ENCODE results near the gene BCL11A. TPM values are rescaled to one million over a fixed set of nuclear protein-coding genes. Genes with fewer than 3 reads are reported as not detected.

BCL11A gene
- total RNA-seq, 1 donor from 2014 or later = 331 TPM

DNA sequence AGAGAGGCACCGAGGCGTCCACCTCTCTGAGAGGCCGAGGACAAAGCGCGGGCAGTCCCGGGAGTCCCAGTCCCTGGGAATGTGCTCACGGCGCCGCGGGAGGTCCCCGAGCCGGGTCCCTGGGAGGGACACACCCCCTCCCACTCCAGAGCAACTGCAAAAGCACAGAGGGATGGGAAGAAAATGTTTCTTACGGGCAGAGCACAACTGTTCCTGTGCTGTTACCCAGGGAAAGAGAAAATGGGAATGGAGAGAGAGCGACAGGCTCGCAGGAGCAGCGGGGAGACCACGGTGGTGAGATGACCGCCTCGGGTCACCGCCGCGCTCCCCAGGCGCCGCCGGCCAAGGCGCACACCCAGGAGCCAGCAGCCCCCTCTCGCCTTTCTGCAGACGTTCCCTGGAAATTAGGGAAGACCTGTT is 1.2 kb upstream of the BCL11A start:
- Mint-ChIP-seq H3K36me3 (ENCODE audit: low read depth) (peaks cover 36% of the 10 kb centered on the region), H3K27ac (peak overlapping the region; percentile 95), H3K27me3 (no peaks in the 10 kb centered on the region), H3K4me1 (peaks cover 32% of the 10 kb centered on the region), H3K9me3 (no peaks in the 10 kb centered on the region), H3K4me3 (peak overlapping the region; percentile 88)
- no peak for DNase-seq
- ATAC-seq (ENCODE audit: low read depth) = no peak
- TF ChIP-seq, protein P1, sequence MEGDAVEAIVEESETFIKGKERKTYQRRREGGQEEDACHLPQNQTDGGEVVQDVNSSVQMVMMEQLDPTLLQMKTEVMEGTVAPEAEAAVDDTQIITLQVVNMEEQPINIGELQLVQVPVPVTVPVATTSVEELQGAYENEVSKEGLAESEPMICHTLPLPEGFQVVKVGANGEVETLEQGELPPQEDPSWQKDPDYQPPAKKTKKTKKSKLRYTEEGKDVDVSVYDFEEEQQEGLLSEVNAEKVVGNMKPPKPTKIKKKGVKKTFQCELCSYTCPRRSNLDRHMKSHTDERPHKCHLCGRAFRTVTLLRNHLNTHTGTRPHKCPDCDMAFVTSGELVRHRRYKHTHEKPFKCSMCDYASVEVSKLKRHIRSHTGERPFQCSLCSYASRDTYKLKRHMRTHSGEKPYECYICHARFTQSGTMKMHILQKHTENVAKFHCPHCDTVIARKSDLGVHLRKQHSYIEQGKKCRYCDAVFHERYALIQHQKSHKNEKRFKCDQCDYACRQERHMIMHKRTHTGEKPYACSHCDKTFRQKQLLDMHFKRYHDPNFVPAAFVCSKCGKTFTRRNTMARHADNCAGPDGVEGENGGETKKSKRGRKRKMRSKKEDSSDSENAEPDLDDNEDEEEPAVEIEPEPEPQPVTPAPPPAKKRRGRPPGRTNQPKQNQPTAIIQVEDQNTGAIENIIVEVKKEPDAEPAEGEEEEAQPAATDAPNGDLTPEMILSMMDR (IDR thresholded peaks at IDR 0.05) = no peak
- intact Hi-C loops (cut with micrococcal nuclease) = loop anchor here (1.0 to 10.0 kb wide), 9 partner anchors 55 to 983 kb away; partner anchors contain the start of genes REL and XPO1
- ChIA-PET POLR2A (interaction anchor here (1.1 to 6.3 kb wide), 17 partner anchors 10 to 237 kb away, joined by 3 to 223 read pairs (median 8); no protein-coding TSS in a partner anchor), CTCF (interaction anchor here (2.0 to 2.1 kb wide), 2 partner anchors 27 to 1529 kb away, joined by 9 to 11 read pairs; no protein-coding TSS in a partner anchor)

DNA sequence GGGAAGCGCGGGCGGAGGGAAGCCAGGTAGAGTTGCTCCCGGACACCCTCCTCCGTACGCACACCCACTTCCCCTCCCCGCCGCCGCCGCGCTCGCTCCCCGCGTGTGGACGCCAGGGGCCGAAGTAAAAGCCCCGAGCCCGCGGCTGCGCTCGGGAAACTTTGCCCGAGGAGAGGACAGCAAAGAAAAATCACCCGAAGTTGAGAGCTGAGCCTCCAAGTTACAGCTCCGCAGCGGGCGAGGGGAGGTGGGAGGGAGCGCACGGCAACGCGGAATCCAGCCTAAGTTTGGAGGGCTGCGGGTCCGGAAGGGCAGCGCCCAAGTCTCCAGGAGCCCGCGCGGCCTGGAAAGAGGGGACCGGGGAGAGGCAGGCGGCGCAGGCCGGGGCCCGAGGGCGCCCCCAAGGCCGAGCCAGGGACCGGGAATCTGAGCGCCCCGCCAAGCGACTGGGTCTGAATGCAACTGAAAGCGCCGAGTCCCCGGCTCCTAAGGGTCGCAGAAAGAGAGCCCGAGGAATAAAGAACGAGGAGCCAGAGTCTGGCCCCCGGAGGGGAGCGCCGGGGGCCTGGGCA is 706 bp upstream of the BCL11A start:
- TF ChIP-seq, protein P1 (IDR thresholded peaks at IDR 0.05) = no peak
- H3K27ac Mint-ChIP-seq = peak overlapping the region; percentile 95
- H3K36me3 Mint-ChIP-seq (ENCODE audit: low read depth) = peaks cover 37% of the 10 kb centered on the region
- ChIA-PET POLR2A (interaction anchor here (0.5 to 6.3 kb wide), 27 partner anchors 10 to 984 kb away, joined by 3 to 223 read pairs (median 5); partner anchors contain the start of gene XPO1), CTCF (interaction anchor here (0.6 to 1.2 kb wide), 3 partner anchors 114 to 1406 kb away, joined by 3 read pairs; no protein-coding TSS in a partner anchor)
- intact Hi-C loops (cut with micrococcal nuclease) = loop anchor here (2.0 to 10.0 kb wide), 7 partner anchors 327 to 983 kb away; partner anchors contain the start of genes REL and XPO1
- H3K4me3 Mint-ChIP-seq = peak overlapping the region; percentile 88
- DNase-seq (peak; percentile 71), ATAC-seq (ENCODE audit: low read depth) (peak; percentile 14)
- no peaks in the 10 kb centered on the region for H3K9me3 Mint-ChIP-seq
- peaks cover 33% of the 10 kb centered on the region for H3K4me1 Mint-ChIP-seq
- H3K27me3 Mint-ChIP-seq = no peaks in the 10 kb centered on the region

DNA sequence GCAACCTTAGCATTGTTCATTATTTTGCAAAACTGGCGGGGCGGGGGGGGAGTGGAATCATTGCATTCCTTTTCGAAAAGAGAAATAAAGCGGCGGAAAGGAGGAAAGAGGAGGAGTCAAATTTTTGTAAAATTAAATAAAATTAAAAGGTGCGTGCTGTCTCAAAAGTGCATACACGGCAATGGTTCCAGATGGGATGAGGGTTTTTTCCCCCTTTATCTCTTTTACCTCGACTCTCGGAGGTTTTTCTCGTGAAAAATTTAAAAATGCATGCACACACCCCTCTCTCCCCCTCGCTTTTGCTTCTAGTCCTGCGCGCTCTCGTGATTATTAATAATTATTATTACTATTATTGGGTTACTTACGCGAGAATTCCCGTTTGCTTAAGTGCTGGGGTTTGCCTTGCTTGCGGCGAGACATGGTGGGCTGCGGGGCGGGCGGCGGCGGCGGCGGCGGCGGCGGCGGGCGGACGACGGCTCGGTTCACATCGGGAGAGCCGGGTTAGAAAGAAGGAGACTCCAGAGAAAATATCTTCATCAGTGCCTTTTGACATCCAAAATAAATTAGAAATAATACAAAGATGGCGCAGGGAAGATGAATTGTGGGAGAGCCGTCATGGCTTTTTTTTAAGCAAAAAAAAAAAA is 481 bp downstream of the BCL11A start:
- POLR2A ChIA-PET = interaction anchor here (0.6 to 6.7 kb wide), 40 partner anchors 8 to 1104 kb away, joined by 3 to 223 read pairs (median 4); partner anchors contain the start of gene XPO1
- no peak for ATAC-seq (ENCODE audit: low read depth)
- CTCF ChIA-PET = interaction anchor here (1.0 to 1.2 kb wide), 2 partner anchors 8 to 1249 kb away, joined by 3 to 5 read pairs; no protein-coding TSS in a partner anchor
- H3K4me3 Mint-ChIP-seq = peak overlapping the region; percentile 88
- H3K36me3 Mint-ChIP-seq (ENCODE audit: low read depth) = peaks cover 44% of the 10 kb centered on the region
- TF ChIP-seq, protein P1 (IDR thresholded peaks at IDR 0.05) = no peak
- H3K27ac Mint-ChIP-seq = peak overlapping the region; percentile 95
- intact Hi-C loops (cut with micrococcal nuclease) = loop anchor here (5.0 to 10.0 kb wide), 6 partner anchors 442 to 984 kb away; partner anchors contain the start of gene XPO1
- peaks cover 38% of the 10 kb centered on the region for H3K4me1 Mint-ChIP-seq
- H3K9me3 Mint-ChIP-seq = no peaks in the 10 kb centered on the region
- H3K27me3 Mint-ChIP-seq = no peaks in the 10 kb centered on the region
- DNase-seq = no peak

DNA sequence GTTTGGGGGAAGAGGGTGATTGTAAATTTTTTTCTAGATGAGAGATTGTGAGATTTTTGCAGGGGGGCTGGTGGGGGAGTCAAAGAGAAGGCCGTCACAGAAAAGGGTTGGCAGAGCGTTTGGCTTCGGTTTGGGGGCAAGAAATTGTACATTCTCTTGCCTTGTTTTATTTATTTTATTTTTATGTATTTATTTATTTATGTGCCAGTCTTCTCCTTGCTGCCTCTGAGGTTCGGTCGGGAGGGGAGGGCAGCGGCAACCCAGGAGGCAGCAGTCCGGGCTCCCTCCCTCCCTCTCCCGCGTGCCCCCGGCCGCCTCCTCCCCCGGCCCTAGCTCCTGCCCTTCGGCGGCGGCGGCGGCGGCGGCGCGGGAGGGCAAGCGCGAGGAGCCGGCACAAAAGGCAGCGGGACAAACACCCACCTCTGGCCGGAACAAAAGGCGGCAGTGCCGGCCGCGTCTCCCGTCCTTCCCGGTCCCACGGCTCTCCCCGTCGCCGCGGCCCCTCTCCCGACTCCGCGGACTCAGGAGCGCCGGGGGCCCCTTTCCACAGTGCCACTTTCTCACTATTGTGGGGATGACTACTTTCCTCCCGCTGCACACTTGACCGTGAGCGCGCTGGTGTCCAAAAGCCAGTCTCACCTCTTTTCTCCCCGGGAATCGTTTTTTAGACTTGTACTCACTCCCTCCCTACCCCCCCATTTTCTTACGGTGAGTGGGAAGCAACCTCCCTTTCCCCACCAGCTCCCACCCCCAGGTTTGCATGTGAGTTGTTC is 1.2 kb downstream of the BCL11A start:
- TF ChIP-seq, protein P1 (IDR thresholded peaks at IDR 0.05) = no peak
- peak overlapping the region; percentile 95 for H3K27ac Mint-ChIP-seq

More for the DNA sequence above, 1.2 kb downstream of the BCL11A start:
- ATAC-seq (ENCODE audit: low read depth) (no peak), DNase-seq (peak; percentile 52)
- Mint-ChIP-seq H3K4me1 (peaks cover 38% of the 10 kb centered on the region), H3K4me3 (peak overlapping the region; percentile 88), H3K36me3 (ENCODE audit: low read depth) (peaks cover 43% of the 10 kb centered on the region), H3K27me3 (no peaks in the 10 kb centered on the region), H3K9me3 (no peaks in the 10 kb centered on the region)
- intact Hi-C loops (cut with micrococcal nuclease) = loop anchor here (5.0 to 10.0 kb wide), 6 partner anchors 443 to 985 kb away; partner anchors contain the start of gene XPO1
- ChIA-PET POLR2A (interaction anchor here (0.6 to 6.7 kb wide), 26 partner anchors 8 to 1103 kb away, joined by 3 to 223 read pairs (median 4); no protein-coding TSS in a partner anchor), CTCF (interaction anchor here (1.0 to 3.6 kb wide), 2 partner anchors 9 to 1527 kb away, joined by 5 to 38 read pairs; no protein-coding TSS in a partner anchor)

Data from activated B cell treated with CpG ODN at 0.5 μM for 24 hours (primary cell).